NCI-H2227 (cell line): ENCODE measurements around the gene PAGE2.
A peak's percentile ranks its signal among the peaks of the same experiment; 100 is the strongest.
"Not testable (repeated sequence)": the region's sequence is repeated elsewhere in the genome, so short reads cannot be mapped to it uniquely, and the experiment has no call there.

ENCODE experiments used
- DNase-seq: peaks from one replicate; lab custom pipeline; 2025; ENCODE audit not compliant: unreplicated experiment; lab: John Stamatoyannopoulos, UW

PAGE2 gene

GRCh38 chrX:55088795-55089489 is at the start of gene PAGE2:
Gene PAGE2, plus strand, starts transcription at chrX:55089018. Its CDS starts 1,003 bp downstream, at chrX:55090021.
- peak; percentile 68 for DNase-seq

- no peak for DNase-seq
These were observed 49.3 kb upstream of the PAGE2 start for GRCh38 chrX:55039471-55039870.

- no peak for DNase-seq
These were observed 47.3 kb upstream of the PAGE2 start for GRCh38 chrX:55041514-55041913.

- DNase-seq: not testable (repeated sequence)
These were observed 38.2 kb upstream of the PAGE2 start for GRCh38 chrX:55050599-55050998.

GRCh38 chrX:55056820-55057674 is 31.8 kb upstream of the PAGE2 start:
- peak; percentile 23 for DNase-seq

GRCh38 chrX:55057675-55058249 is 31.1 kb upstream of the PAGE2 start:
- peak; percentile 48 for DNase-seq

- not testable (repeated sequence) for DNase-seq
These were observed 21.6 kb upstream of the PAGE2 start for GRCh38 chrX:55067180-55067579.

- no peak for DNase-seq
These were observed 16.5 kb upstream of the PAGE2 start for GRCh38 chrX:55072286-55072685.

GRCh38 chrX:55074851-55075467 is 13.9 kb upstream of the PAGE2 start, which contains the start of gene PAGE2B:
Gene PAGE2B, plus strand, starts transcription at chrX:55075030. Its CDS starts 1,012 bp downstream, at chrX:55076042.
- DNase-seq: no peak

- DNase-seq: no peak
These were observed 9.9 kb downstream of the PAGE2 start for GRCh38 chrX:55098691-55099090.

GRCh38 chrX:55099162-55099561 is 10.3 kb downstream of the PAGE2 start:
- no peak for DNase-seq

GRCh38 chrX:55102754-55103153 is 13.9 kb downstream of the PAGE2 start:
- DNase-seq: no peak

GRCh38 chrX:55107262-55107661 is 18.4 kb downstream of the PAGE2 start:
- no peak for DNase-seq

GRCh38 chrX:55107911-55108310 is 19.1 kb downstream of the PAGE2 start:
- DNase-seq: no peak

GRCh38 chrX:55109306-55109705 is 20.5 kb downstream of the PAGE2 start:
- no peak for DNase-seq

- no peak for DNase-seq
These were observed 22.9 kb downstream of the PAGE2 start for GRCh38 chrX:55111578-55112254.

- not testable (repeated sequence) for DNase-seq
These were observed 27.8 kb downstream of the PAGE2 start for GRCh38 chrX:55116589-55116988.

- no peak for DNase-seq
These were observed 29.8 kb downstream of the PAGE2 start for GRCh38 chrX:55118574-55118973.

GRCh38 chrX:55119271-55119670 is 30.5 kb downstream of the PAGE2 start:
- DNase-seq: no peak

GRCh38 chrX:55119712-55120111 is 30.9 kb downstream of the PAGE2 start:
- DNase-seq: no peak
